COLO668 (cell line): ENCODE data around the gene MAP2K5.
A peak's percentile ranks its signal among the peaks of the same experiment; 100 is the strongest.

Experiments
- DNase-seq: peaks from one replicate; lab custom pipeline; 2025; ENCODE audit not compliant: unreplicated experiment; lab: John Stamatoyannopoulos, UW

The MAP2K5 gene

DNA sequence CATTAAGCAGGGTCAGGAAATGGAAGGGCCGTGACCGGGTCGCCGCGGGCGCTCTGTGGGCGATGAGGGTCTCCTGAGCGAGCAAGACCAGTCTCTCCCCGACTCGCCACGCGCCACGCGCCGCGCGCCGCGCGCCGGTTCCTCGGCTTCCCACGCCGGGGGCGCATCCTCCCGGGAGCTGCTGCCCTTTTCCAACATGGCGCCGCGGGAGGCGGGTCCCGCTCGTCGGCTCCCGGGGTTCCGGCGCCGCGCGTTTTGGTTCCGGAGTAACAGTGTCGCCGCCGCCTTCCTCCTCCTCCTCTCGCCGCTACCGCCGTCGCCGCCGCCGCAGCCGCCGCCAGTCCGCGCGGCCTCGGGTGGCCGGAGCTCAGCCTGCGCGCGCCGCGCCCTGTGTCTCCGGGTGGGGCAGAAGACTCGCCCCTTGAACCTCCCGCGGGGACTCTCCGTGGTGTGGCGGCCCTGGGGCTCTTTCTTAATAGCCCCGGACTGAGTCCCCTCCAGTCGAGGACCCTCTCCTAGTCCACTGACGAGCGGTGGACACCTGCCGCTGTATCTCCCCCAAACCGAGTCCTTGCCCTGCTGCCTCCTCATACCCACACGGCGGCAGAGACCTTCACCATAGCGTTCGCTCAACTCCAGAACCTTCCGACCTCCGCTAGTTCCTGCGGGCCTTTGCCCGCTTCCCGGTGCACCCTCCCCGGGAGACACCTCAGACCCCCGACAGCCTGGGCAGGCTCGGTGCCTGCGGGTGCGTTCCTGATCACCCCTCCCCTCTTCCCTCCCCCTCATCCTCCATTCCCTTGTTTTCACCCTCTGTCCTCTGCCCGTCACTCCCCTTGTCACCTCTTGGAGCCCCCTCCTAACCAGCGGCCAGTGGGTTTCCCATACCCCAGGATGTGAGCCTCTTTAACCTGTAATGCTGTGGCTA lies at the start of gene MAP2K5:
MAP2K5 (plus strand) TSS at position 284 of the 928 bp plus-strand sequence; CDS start at position 917, 633 bp downstream.
- peak; percentile 93 for DNase-seq

DNA sequence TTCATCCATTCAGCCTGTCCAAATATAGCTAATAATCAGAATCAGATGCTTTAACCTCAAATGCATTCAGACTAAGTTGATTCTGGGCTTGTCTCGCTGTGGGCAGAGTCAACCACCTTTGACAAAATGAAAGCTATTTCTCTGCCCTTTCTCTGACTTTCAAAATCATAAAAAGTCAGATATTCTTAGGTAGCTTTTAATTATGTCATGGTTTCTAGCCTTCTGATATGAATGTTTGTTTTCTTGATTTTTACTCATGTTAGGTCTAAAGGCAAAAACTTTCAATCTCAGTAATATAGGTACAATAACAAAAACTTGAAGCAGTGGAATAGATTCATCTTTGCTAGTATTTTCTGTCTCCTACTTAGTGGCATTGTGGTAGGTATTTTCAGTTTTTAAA lies 46.9 kb upstream of the MAP2K5 start:
- DNase-seq: no peak

DNA sequence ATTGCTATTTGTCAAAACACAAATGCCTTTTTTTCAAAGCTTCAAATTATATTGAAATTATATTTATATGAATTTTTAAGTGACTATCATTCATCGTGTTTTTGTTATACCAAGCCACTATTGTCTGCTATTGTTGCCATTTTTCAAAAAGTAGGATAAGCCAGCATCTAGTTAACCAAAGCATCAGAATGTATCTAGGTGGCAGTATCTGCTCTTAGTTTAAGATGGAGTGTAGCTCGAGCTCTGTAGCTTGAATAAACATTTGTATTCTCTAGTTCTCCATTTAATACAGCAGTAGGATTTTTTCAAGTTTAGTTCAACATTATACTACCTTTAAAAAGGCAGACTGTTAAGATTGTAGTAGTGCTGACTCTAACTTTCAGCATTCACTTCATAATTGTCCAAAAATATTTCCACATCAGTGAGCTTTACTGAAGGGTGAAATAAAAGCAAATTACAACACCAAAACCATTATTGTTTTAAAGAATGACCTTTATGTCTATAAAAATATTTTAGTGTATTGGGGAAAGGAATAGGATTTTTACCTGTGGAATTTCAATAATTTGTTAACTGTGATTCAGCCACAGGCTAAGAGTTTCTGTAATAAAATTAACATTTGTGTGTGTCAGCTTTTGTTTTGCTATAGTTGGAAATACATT lies 41.2 kb upstream of the MAP2K5 start:
- DNase-seq: no peak

DNA sequence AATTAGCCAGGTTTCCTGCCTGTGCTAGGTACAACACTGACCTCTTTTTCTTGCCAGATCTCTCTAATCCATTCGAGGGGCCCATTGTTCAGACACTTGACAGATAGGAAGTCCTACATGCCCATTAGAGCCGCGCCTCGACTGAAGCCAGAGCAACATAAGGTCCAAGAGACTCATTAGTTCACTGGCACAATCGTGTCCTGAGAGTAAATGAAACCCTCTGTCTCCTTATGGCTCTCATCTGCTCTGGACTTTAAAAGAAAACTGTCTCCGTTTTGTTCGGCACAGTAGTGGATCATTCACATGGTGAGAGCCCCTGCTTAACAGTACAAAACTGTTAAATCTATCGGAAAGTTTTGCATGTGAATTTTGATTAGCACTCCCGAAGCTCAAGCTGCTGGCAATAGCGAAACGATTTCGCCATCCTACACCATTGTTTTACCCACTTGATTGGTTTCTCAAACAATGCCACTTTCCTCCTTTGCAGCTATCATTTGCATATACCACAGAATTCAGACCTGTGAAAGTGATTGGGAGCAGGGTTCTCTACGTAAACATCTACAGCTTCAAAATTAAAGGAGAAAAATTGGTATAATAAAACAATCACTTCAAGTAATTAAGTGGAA lies 40.6 kb upstream of the MAP2K5 start:
- no peak for DNase-seq

DNA sequence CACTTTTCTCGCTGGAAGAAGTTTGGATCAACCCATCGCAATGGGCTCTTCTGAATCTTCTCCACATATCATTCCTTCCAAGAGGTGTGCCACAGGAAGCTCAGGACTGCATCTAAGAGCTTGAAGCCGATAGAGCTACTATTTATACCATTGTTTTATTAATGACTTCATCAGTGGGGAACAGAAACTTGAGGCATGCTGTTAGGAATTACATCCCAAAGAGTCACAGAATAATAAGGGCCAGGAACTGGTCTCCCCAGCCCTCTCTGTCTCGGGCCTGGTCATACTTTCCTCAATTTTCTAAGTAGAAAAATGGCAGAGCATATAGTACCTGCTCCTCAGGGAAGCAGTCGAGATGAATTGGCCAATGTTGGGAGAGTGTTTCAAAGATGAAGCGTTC lies 38.4 kb upstream of the MAP2K5 start:
- DNase-seq: no peak

DNA sequence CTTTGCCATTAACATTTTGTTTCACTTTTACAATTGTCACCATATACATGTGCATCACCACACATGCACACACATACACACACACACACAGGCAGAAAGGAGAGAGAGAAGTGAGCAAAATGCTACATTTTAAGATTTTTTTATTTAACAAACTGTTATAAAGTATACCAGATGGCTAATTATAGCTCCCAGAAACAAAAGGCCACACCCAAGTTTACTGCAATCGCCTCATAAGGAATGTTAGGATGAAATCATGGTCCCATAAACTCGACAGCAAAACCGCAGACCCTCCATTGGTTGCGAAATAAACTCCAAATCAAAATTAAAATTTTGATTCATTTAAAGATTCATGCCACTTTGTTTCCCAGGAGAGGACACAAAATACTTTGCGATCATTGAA lies 37.7 kb upstream of the MAP2K5 start:
- no peak for DNase-seq

DNA sequence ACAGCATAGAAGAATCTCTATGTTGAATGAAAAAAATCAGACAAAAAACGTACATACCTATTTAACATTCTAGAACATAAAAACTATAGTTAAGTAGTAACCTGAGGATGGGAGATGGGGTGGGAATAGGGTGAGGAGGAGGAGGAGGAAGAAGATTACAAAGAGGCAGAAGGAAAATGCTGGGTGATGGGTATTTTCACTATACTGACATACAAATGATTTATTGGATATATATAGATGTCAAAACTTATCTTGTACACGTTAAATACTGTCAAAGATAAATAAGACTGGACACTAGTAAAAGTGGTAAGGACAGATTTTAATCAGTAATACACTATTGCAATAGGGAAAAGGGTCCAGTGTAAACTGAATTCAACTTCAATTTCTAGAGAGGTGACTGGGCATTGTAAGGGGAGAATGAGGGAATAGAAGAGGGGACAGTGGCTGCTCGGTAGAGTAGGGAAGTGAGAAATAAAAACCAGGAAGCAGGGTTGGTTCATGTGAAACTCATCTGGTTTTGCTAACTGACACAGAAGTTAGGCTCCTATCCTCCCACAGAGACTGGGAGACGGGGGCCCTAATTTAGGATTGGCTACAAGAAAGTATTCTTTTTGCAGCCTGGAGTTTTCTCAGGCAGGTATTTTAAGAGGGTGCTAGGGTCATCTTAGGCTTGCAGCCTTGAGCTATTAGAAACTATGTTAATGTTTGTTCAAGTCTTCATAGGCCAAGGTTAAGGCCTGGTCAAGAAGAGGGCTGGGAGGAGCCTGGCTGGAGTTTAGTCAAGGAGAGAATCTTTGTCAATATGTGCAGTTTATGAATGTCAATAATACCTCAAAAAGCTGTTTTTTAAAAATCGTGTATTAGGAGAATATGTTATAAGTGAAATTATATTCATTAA lies 36.6 kb upstream of the MAP2K5 start:
- DNase-seq: no peak

DNA sequence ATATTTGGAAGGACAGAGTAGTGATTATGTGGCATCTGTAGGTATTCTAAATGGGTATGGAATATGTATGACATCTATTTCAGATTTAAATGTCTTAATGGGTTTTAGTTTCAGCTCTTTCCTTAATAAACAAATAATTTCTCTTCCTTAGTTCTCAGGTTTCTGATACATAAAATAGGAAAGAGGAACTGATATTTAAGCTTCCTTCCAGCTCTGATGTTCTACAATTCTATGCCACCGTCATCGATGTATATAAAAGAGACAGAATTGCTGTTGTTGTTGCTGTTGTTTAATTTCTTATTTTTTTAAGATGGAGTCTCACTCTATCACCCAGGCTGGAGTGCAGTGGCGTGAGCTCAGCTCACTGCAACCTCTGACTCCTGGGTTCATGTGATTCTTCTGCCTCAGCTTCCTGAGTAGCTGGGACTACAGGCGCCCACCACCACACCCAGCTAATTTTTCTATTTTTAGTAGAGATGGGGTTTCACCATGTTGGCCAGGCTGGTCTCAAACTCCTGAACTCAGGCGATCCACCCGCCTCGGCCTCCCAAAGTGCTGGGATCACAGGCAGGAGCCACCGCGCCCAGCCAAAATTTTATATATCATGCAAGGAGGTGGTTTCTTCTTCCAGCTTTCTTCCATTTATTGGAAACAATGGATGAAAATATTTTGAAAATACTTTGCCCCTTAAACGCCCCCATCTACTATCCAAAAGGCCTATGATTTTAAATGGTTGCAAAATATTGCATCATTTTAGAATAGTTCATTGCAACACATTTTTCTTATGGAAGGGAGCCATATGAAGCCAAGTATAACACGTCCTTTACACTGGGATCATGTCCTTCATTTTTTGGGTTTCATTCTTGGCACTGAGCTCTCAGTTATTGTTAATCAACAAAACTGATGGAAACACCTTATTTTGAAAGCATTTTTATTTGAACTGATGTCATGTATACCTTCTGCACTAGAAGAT lies 35.4 kb upstream of the MAP2K5 start:
- no peak for DNase-seq

DNA sequence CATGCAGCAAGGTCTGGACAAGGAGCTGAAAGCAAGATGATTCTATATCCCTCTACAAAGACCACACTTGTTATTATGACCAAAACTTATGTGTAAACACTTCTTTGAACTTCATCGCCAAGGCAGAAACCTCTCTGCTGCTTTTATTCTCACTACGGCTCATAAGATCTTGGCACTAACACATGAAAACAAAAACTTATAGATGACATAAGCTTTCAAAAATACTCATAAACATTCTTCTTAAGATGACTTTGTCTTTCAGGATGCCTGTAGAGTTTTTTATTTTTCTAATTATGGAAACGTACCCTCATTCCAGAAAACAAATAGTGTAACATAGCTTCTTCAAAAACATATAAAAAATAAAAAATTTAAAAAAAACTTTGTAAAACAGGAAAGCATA lies 34.1 kb upstream of the MAP2K5 start:
- DNase-seq: no peak

DNA sequence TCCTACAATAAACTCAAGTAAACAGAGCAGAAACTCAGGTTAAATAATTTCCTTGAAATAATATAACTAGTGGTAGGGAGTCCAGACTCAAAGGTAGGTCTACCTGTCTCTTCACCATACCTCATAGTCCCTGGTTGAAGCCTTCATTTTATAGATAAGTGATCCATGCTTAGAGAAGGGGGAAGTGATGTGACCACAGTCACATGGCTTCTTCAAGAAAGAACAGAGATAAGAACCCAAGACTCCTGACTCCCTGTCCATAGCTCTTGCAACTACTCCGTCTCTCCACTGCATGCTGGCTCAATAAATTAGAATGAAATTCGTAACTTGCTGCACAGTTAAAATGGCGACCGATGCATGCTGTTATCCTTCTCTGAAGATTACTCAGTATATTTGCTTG lies 32.6 kb upstream of the MAP2K5 start:
- DNase-seq: no peak

DNA sequence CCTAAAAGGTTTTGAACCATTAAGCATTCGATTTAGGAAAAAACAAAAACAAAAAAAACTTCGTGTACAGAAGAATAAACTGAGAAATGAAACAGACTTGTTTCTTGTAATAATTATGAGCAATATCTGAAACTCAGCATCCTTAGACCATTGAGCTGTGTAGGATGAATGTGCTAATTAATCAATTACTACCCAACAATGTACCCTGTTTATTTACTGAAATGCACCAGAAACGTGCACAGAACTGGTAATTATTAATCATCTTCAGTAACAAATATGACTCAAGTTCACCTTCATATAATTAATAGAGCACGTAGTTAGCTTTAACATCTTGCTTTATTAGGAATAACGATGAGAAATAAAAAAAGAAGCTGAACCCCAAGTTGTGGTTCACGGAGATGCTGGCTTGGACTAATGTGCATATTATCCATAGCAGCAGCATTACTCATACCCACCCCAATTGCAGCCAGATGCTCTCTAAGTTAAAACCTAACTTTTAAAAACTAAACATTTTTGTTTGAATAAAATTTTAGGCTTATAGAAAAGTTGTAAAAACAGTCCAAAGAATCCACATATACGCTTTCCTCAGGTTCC lies 31.8 kb upstream of the MAP2K5 start:
- DNase-seq: no peak

DNA sequence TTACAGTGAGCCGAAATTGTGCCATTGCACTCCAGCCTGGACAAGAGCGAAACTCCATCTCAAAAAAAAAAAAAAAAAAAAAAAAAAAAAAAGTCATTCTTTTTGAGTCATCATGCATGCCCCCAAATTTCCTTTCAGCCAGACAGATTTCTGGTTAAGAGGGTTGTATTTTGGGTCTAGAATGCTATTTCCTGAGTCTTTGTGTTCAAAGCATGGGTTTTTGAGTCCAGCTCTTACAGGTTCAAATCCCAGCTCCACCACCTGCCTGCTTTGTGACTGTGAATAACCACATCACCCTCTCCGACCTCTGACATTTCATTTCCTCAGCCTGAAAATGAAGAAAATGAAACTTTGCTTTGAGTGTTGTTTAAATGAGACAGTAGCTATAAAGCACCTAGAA lies 30.9 kb upstream of the MAP2K5 start:
- no peak for DNase-seq

DNA sequence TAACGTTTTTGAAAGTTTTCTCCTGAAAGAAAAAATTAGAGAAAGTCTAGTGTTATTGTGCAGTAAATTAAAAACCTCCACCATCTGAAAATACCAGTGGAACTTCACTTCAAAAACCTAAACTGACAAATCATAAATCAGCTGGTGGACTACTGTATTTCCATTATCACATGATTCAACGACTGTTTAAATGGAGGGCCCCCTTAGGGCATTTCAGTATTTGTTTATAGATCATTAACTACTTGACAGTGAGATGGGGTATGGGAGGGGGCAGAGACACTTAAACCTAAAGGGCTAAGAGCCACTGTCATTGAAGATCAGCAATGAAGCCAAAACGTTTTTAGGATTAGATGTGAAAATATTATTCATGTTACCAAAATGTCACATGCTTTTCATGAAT lies 30.4 kb upstream of the MAP2K5 start:
- DNase-seq: no peak

DNA sequence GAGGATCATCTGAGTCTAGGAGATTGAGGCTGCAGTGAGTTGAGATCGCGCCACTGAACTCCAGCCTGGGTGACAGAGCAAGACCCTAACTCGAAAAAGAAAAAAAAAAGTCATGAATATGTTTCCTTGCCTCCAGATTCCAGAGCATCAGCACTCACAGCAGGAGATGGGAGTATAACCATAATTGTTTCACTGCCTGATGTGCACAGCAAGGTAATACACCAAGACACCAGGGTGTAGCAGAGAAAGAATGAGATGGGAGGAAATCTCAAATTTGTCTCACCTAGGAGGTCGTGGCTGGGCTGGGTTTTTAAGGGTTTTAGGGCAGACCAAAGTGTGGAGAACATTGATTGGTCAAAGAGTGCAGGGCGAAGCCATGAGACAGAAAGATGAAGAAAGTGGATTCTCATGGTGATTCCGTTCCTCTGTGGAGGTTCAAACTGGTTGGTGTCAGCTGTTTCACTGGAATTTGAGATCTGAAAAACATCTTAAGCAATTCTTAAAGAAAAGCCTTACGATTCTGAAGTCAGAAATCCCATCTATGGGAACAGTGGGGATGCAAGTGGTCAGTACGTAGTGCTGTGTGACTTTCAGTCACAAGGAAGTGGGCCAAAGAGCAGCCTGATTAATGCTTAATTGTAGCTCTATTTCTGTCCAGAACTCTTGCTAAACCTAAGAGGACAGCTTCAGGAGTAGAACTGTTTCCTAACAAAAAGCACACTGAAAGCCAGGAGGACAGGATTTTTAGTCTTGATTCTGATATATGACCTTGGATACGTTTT lies 29.4 kb upstream of the MAP2K5 start:
- no peak for DNase-seq

DNA sequence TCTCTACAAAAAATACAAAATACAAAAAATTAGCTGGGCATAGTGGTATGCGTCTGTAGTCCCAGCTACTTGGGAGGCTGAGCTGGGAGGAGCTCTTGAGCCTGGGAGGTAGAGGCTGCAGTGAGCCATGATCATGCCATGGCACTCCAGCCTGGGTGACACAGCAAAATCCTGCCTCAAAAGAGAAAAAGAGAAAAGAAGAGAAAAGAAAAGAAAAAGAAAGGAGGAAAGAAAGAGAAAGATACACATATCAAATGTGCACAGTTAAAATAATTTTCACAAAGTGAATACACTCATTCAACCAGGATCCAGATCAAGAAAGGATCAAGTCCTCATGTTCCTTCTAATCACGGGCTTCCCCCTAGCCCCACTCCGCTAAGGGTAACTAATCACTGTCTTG lies 27.4 kb upstream of the MAP2K5 start:
- no peak for DNase-seq

DNA sequence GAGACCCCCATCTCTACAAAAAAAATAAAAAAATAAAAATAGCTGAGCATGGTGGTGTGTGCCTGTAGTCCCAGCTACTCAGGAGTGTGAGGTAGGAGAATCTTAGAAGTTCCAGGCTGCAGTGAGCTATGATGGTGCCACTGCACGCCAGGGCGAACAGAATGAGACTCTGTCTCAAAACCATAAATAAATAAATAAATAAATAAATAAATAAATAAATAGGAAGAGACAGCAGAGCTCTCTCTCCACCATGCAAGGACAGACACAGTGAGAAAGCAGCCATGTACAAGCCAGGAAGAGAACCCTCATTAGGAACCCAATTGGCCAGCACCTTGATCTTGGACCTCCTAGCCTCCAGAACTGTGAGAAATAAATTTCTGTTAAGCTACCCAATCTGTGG lies 26.9 kb upstream of the MAP2K5 start:
- DNase-seq: no peak

DNA sequence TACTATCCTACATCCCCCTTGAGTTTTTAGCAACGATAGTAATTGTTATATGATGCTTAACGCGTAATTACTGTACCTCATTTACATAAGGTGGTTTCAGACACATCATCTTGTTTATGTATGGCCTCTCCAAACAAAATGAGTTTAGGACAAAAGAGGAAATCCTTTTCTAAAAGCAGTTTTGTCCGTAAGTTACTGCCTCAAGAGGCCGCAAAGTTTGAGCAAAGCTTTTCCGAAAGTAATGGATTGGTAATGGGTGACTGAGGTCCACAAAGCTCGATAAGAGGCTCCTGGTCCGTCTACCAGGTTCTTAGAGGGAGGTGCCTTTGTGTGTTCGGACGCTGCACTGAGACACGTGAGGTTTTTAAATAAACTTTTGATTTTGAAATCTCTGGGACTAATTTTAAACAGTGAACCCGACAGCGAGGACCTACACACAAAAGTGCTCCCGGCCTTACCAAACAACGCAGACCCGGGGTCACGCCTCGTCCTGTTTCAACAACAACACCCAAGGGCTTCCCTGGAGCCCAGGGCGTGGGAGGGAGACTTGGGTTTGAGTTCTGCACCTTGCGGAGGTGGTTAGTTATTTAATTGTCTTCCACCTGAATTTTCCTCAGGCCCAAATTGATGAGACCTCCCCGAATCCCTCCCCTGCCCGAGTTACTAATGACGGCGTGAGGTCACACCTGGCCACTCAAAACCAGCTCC lies 22.0 kb upstream of the MAP2K5 start:
- DNase-seq: no peak
